MM.1S (cell line): ENCODE results near the gene RAB3D.

Experiments used
- DNase-seq: peaks from one replicate; pipeline ENCODE4 v3.0.0-alpha.2; 2015
- H2AFZ ChIP-seq: fragments of 300-600 bp; sonication (generic); 2 replicates; pipeline ENCODE4 v1.6.0; 2016; ENCODE audit warnings: antibody characterized with exemption, low read length
- H3F3A ChIP-seq: fragments of 300-600 bp; sonication (generic); 2 replicates; pipeline ENCODE4 v1.6.1; 2016; ENCODE audit warnings: mild to moderate bottlenecking, antibody characterized with exemption, low read length, moderate library complexity, mixed read lengths; ENCODE audit not compliant: insufficient read depth
- H3K27ac ChIP-seq: fragments of 300-600 bp; sonication (generic); 2 replicates; pipeline ENCODE4 v1.5.1; 2016; ENCODE audit warnings: mild to moderate bottlenecking, low read length
- H3K27me3 ChIP-seq: fragments of 300-600 bp; sonication (generic); replicated peaks from 2 replicates; pipeline ENCODE4 v1.6.0; 2016; ENCODE audit warnings: low read length; ENCODE audit not compliant: insufficient read depth
- H3K36me3 ChIP-seq: fragments of 300-600 bp; sonication (generic); replicated peaks from 2 replicates; pipeline ENCODE4 v1.6.1; 2016; ENCODE audit warnings: mild to moderate bottlenecking, low read length, mixed read lengths; ENCODE audit not compliant: insufficient read depth
- H3K4me1 ChIP-seq: fragments of 300-600 bp; sonication (generic); 2 replicates; pipeline ENCODE4 v1.6.1; 2016; ENCODE audit warnings: low read length, mixed read lengths
- H3K4me2 ChIP-seq: fragments of 300-600 bp; sonication (generic); 2 replicates; pipeline ENCODE4 v1.6.0; 2016; ENCODE audit warnings: low read depth, low read length
- H3K4me3 ChIP-seq: fragments of 300-600 bp; sonication (generic); 2 replicates; pipeline ENCODE4 v1.5.1; 2016; ENCODE audit warnings: low read length, mixed read lengths
- H3K79me2 ChIP-seq: fragments of 300-600 bp; sonication (generic); 2 replicates; pipeline ENCODE4 v1.6.1; 2016; ENCODE audit warnings: mixed run types, low read length, mixed read lengths
- H3K9ac ChIP-seq: fragments of 300-600 bp; sonication (generic); 2 replicates; pipeline ENCODE4 v1.6.1; 2016; ENCODE audit warnings: low read length, mixed read lengths
- H3K9me2 ChIP-seq: fragments of 300-600 bp; sonication (generic); replicated peaks from 2 replicates; pipeline ENCODE4 v1.6.1; 2016; ENCODE audit warnings: mild to moderate bottlenecking, low read length, mixed read lengths; ENCODE audit not compliant: insufficient read depth
- H3K9me3 ChIP-seq: fragments of 300-600 bp; sonication (generic); replicated peaks from 2 replicates; pipeline ENCODE4 v1.6.1; 2016; ENCODE audit warnings: mild to moderate bottlenecking, low read length, mixed read lengths; ENCODE audit not compliant: insufficient read depth
- H4K20me1 ChIP-seq: fragments of 300-600 bp; sonication (generic); 2 replicates; pipeline ENCODE4 v1.6.1; 2016; ENCODE audit warnings: mild to moderate bottlenecking, low read length, moderate library complexity, mixed read lengths; ENCODE audit not compliant: insufficient read depth
- CTCF ChIP-seq: fragments of 300-600 bp; sonication (generic); IDR thresholded peaks from 2 replicates; pipeline ENCODE4 v1.5.1; 2016; ENCODE audit warnings: antibody characterized with exemption, low read length, mixed read lengths
- EZH2 ChIP-seq: fragments of 300-600 bp; sonication (generic); optimal IDR thresholded peaks from 2 replicates; pipeline ENCODE3; 2017; ENCODE audit warnings: low read depth, mild to moderate bottlenecking, antibody characterized with exemption, low read length, mixed read lengths
- EZH2phosphoT487 ChIP-seq: fragments of 300-600 bp; sonication (generic); IDR thresholded peaks from 2 replicates; pipeline ENCODE4 v1.6.1; 2018; ENCODE audit warnings: antibody characterized with exemption, low read length

Gene RAB3D

GRCh38 chr19:11361771-11362731 is 22.6 kb upstream of the RAB3D start:
- Histone ChIP-seq H3K27ac (no peak overlapping the region), H3K27me3 (peaks cover 19% of the 10 kb centered on the region), H3F3A (no peaks in the 10 kb centered on the region), H4K20me1 (no peaks in the 10 kb centered on the region), H3K9ac (no peak overlapping the region), H3K36me3 (no peaks in the 10 kb centered on the region), H2AFZ (no peak overlapping the region), H3K9me2 (no peaks in the 10 kb centered on the region), H3K79me2 (no peaks in the 10 kb centered on the region), H3K4me1 (no peaks in the 10 kb centered on the region), H3K4me2 (no peak overlapping the region), H3K9me3 (no peaks in the 10 kb centered on the region), H3K4me3 (no peak overlapping the region)
- no peak for TF ChIP-seq EZH2
- no peak for TF ChIP-seq CTCF
- no peak for TF ChIP-seq EZH2phosphoT487
- no peak for DNase-seq

GRCh38 chr19:11361037-11361770 is 21.7 kb upstream of the RAB3D start:
- Histone ChIP-seq H2AFZ (no peak overlapping the region), H3K27ac (no peak overlapping the region), H3K4me1 (no peaks in the 10 kb centered on the region), H3K9me2 (no peaks in the 10 kb centered on the region), H4K20me1 (no peaks in the 10 kb centered on the region), H3K9ac (no peak overlapping the region), H3K9me3 (no peaks in the 10 kb centered on the region), H3F3A (no peaks in the 10 kb centered on the region), H3K27me3 (peaks cover 22% of the 10 kb centered on the region), H3K36me3 (no peaks in the 10 kb centered on the region), H3K4me2 (no peak overlapping the region), H3K4me3 (no peak overlapping the region), H3K79me2 (no peaks in the 10 kb centered on the region)
- DNase-seq: no peak
- TF ChIP-seq EZH2phosphoT487 (no peak), CTCF (no peak), EZH2 (no peak)

GRCh38 chr19:11359421-11359820 is 20.0 kb upstream of the RAB3D start:
- H3K27ac ChIP-seq: no peak overlapping the region

More at GRCh38 chr19:11359421-11359820, 20.0 kb upstream of the RAB3D start:
- no peaks in the 10 kb centered on the region for H3K9me2 ChIP-seq
- H3K9ac ChIP-seq: no peak overlapping the region
- no peaks in the 10 kb centered on the region for H3K36me3 ChIP-seq
- no peaks in the 10 kb centered on the region for H3K79me2 ChIP-seq
- no peak for TF ChIP-seq CTCF
- H3K4me2 ChIP-seq: no peak overlapping the region
- no peaks in the 10 kb centered on the region for H3K9me3 ChIP-seq
- no peaks in the 10 kb centered on the region for H3F3A ChIP-seq
- no peaks in the 10 kb centered on the region for H3K4me1 ChIP-seq
- peaks cover 27% of the 10 kb centered on the region for H3K27me3 ChIP-seq
- no peak for DNase-seq
- H2AFZ ChIP-seq: no peak overlapping the region
- H4K20me1 ChIP-seq: no peaks in the 10 kb centered on the region
- no peak overlapping the region for H3K4me3 ChIP-seq
